ENCODE measurements around the gene ACY1. TPM values are rescaled to one million over a fixed set of nuclear protein-coding genes. Genes with fewer than 3 reads are reported as not detected.
A peak's percentile ranks its signal among the peaks of the same experiment; 100 is the strongest.

The ACY1 gene
- total RNA-seq, 1 experiment from 2014 or later, result 62.6 TPM

GRCh38 chr3:51986010-51986947 lies 2.9 kb downstream of the ACY1 start:
- H3K23me2 ChIP-seq (ENCODE audit: insufficient read length, low read depth, low read length, poor library complexity, severe bottlenecking), result peaks cover 6% of the 10 kb centered on the region
- H3K4me1 ChIP-seq (ENCODE audit: insufficient read depth, low read length), result peaks cover 3% of the 10 kb centered on the region; the same call in 1 of the 2 replicates
- no peak overlapping the region for H3K56ac ChIP-seq (ENCODE audit: insufficient read length, low read depth, low read length)
- H2BK20ac ChIP-seq (ENCODE audit: low read depth, low read length, poor library complexity, severe bottlenecking), result no peak overlapping the region
- H4K8ac ChIP-seq (replicated peaks; ENCODE audit: insufficient read length, low read depth, low read length), result no peak overlapping the region
- no peak overlapping the region for H2BK120ac ChIP-seq (ENCODE audit: low read depth, low read length, poor library complexity, severe bottlenecking)
- H3K36me3 Mint-ChIP-seq (ENCODE audit: insufficient read depth in 1 of 3, low read depth in 3 of 3), result peaks cover 2 to 6% (median 4%) of the 10 kb centered on the region in 3 experiments
- peaks cover 3% of the 10 kb centered on the region for H4K20me1 ChIP-seq (ENCODE audit: control insufficient read depth, insufficient read depth, insufficient read length)
- no peak overlapping the region for H2BK12ac ChIP-seq (ENCODE audit: insufficient read length, low read depth, low read length)
- H3K4me2 ChIP-seq (ENCODE audit: insufficient read depth, insufficient read length, low read length), result no peak overlapping the region
- no peaks in the 10 kb centered on the region for H3K79me1 ChIP-seq (ENCODE audit: insufficient read depth, low read depth, low read length, poor library complexity, severe bottlenecking)
- no peak overlapping the region for H3K4ac ChIP-seq (ENCODE audit: low read depth, low read length)
- peaks cover 22 to 31% of the 10 kb centered on the region in 2 experiments for H3K4me1 Mint-ChIP-seq
- no peak for DNase-seq
- H3K9me3 ChIP-seq (ENCODE audit: control insufficient read depth, low read depth, low read length), result no peaks in the 10 kb centered on the region
- H2BK5ac ChIP-seq (ENCODE audit: insufficient read length, low read length), result no peak overlapping the region
- H3K27ac Mint-ChIP-seq, result peak overlapping the region in 1 of 3 experiments; percentile 85; a peak in 2 of 7 replicates
- no peak overlapping the region for H3K4me3 Mint-ChIP-seq
- no peak overlapping the region for H2AK5ac ChIP-seq (ENCODE audit: insufficient read length, low read length)
- peaks cover 0 to 1% of the 10 kb centered on the region in 2 experiments; a peak in 2 of 5 replicates for H3K9me3 Mint-ChIP-seq
- H3K27me3 Mint-ChIP-seq (ENCODE audit: low read depth), result peaks cover under 1% of the 10 kb centered on the region; the same call in 1 of the 2 replicates
- TF ChIP-seq CTCF (conservative IDR thresholded peaks at IDR 0.05), result no peak
- H3K27ac ChIP-seq (ENCODE audit: insufficient read length, low read depth, low read length), result no peak overlapping the region
- H3K27me3 ChIP-seq (ENCODE audit: insufficient read depth, low read length), result no peaks in the 10 kb centered on the region
- H2AFZ ChIP-seq (ENCODE audit: low read length), result no peak overlapping the region
- no peak overlapping the region for H3K9ac ChIP-seq (ENCODE audit: extremely low read depth, insufficient read length, low read length)
- no peak overlapping the region for H3T11ph ChIP-seq (ENCODE audit: low read length)
- no CpG with 5 or more reads among the region's 12 CpGs for WGBS (ENCODE audit: extremely low coverage, insufficient read length, low lambda C conversion rate)
- no peak overlapping the region for H3K18ac ChIP-seq (ENCODE audit: insufficient read length, low read depth, low read length)
- no peak overlapping the region for H4K91ac ChIP-seq (ENCODE audit: insufficient read length, low read depth, low read length)
- no peaks in the 10 kb centered on the region for H3K79me2 ChIP-seq (ENCODE audit: insufficient read depth, low read length)
- H3K14ac ChIP-seq (ENCODE audit: insufficient read depth, low read length), result no peak overlapping the region
- H3K23ac ChIP-seq (ENCODE audit: insufficient read length, low read depth, low read length), result no peak overlapping the region
- H4K5ac ChIP-seq (ENCODE audit: insufficient read length, low read depth, low read length), result no peak overlapping the region
- no peak overlapping the region for H2BK15ac ChIP-seq (ENCODE audit: low read depth, low read length)

Measured in H9 (cell line).